Measurements from ENCODE around the gene NAPSA.
A peak's percentile ranks its signal among the peaks of the same experiment; 100 is the strongest.

NAPSA gene

GRCh38 chr19:50365434-50366306 lies at the start of gene NAPSA:
TSS of gene NAPSA (minus strand) at chr19:50365639. CDS start at chr19:50365621, 18 bp downstream.
- Histone ChIP-seq H3K9me3 (ENCODE audit: insufficient read depth, low read length) (no peaks in the 10 kb centered on the region), H4K20me1 (ENCODE audit: insufficient read depth, low read length) (no peaks in the 10 kb centered on the region), H3K79me2 (ENCODE audit: low read length) (no peaks in the 10 kb centered on the region; the same call in 1 of the 2 replicates), H3K27ac (ENCODE audit: low read length) (peak within 1 kb of the TSS; percentile 14; the same call in 1 of the 2 replicates), H3K4me2 (ENCODE audit: low read length) (peak within 1 kb of the TSS; percentile 60), H3K4me3 (ENCODE audit: low read length) (peak within 1 kb of the TSS; percentile 31; the same call in 1 of the 2 replicates), H3K9ac (ENCODE audit: low read length) (peak within 1 kb of the TSS; percentile 17; the same call in 1 of the 2 replicates), H3K4me1 (ENCODE audit: low read length) (peaks cover 45% of the 10 kb centered on the region), H3K27me3 (ENCODE audit: low read depth, low read length) (no peaks in the 10 kb centered on the region), H2AFZ (ENCODE audit: low read depth, low read length) (0 out of 2 replicates have a peak within 1 kb of the TSS, but pooled peaks have one; percentile 29), H3K36me3 (replicated peaks; ENCODE audit: low read depth, low read length) (peaks cover under 1% of the 10 kb centered on the region)
- TF ChIP-seq, protein P1, sequence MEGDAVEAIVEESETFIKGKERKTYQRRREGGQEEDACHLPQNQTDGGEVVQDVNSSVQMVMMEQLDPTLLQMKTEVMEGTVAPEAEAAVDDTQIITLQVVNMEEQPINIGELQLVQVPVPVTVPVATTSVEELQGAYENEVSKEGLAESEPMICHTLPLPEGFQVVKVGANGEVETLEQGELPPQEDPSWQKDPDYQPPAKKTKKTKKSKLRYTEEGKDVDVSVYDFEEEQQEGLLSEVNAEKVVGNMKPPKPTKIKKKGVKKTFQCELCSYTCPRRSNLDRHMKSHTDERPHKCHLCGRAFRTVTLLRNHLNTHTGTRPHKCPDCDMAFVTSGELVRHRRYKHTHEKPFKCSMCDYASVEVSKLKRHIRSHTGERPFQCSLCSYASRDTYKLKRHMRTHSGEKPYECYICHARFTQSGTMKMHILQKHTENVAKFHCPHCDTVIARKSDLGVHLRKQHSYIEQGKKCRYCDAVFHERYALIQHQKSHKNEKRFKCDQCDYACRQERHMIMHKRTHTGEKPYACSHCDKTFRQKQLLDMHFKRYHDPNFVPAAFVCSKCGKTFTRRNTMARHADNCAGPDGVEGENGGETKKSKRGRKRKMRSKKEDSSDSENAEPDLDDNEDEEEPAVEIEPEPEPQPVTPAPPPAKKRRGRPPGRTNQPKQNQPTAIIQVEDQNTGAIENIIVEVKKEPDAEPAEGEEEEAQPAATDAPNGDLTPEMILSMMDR (IDR thresholded peaks at IDR 0.05; ENCODE audit: low read depth, low read length): no peak
- TF ChIP-seq EZH2phosphoT487 (IDR thresholded peaks at IDR 0.05; ENCODE audit: low read depth): no peak

- Histone ChIP-seq H3K4me1 (ENCODE audit: low read length) (peaks cover 41% of the 10 kb centered on the region), H3K4me3 (ENCODE audit: low read length) (no peak overlapping the region), H3K4me2 (ENCODE audit: low read length) (no peak overlapping the region), H4K20me1 (ENCODE audit: insufficient read depth, low read length) (no peaks in the 10 kb centered on the region), H3K79me2 (ENCODE audit: low read length) (peaks cover 2% of the 10 kb centered on the region), H2AFZ (ENCODE audit: low read depth, low read length) (no peak overlapping the region), H3K36me3 (replicated peaks; ENCODE audit: low read depth, low read length) (peaks cover 56% of the 10 kb centered on the region), H3K9ac (ENCODE audit: low read length) (no peak overlapping the region), H3K27me3 (ENCODE audit: low read depth, low read length) (no peaks in the 10 kb centered on the region), H3K27ac (ENCODE audit: low read length) (no peak overlapping the region), H3K9me3 (ENCODE audit: insufficient read depth, low read length) (no peaks in the 10 kb centered on the region)
- TF ChIP-seq, protein P1 (IDR thresholded peaks at IDR 0.05; ENCODE audit: low read depth, low read length): no peak
- no peak for TF ChIP-seq EZH2phosphoT487 (IDR thresholded peaks at IDR 0.05; ENCODE audit: low read depth)
Observed at GRCh38 chr19:50413531-50413930, 48.1 kb upstream of the NAPSA start.

- no peaks in the 10 kb centered on the region for H3K79me2 ChIP-seq (ENCODE audit: low read length)
- H3K27me3 ChIP-seq (ENCODE audit: low read depth, low read length): no peaks in the 10 kb centered on the region
- H3K4me1 ChIP-seq (ENCODE audit: low read length): peaks cover 37% of the 10 kb centered on the region
- H3K4me3 ChIP-seq (ENCODE audit: low read length): no peak overlapping the region
- no peak overlapping the region for H3K27ac ChIP-seq (ENCODE audit: low read length)
- H3K4me2 ChIP-seq (ENCODE audit: low read length): no peak overlapping the region
- no peak for TF ChIP-seq EZH2phosphoT487 (IDR thresholded peaks at IDR 0.05; ENCODE audit: low read depth)
- no peak overlapping the region for H2AFZ ChIP-seq (ENCODE audit: low read depth, low read length)
- H3K36me3 ChIP-seq (replicated peaks; ENCODE audit: low read depth, low read length): peaks cover 56% of the 10 kb centered on the region
- no peak overlapping the region for H3K9ac ChIP-seq (ENCODE audit: low read length)
- H3K9me3 ChIP-seq (ENCODE audit: insufficient read depth, low read length): no peaks in the 10 kb centered on the region
- no peaks in the 10 kb centered on the region for H4K20me1 ChIP-seq (ENCODE audit: insufficient read depth, low read length)
Observed at GRCh38 chr19:50413096-50413495, 47.7 kb upstream of the NAPSA start.

DNA sequence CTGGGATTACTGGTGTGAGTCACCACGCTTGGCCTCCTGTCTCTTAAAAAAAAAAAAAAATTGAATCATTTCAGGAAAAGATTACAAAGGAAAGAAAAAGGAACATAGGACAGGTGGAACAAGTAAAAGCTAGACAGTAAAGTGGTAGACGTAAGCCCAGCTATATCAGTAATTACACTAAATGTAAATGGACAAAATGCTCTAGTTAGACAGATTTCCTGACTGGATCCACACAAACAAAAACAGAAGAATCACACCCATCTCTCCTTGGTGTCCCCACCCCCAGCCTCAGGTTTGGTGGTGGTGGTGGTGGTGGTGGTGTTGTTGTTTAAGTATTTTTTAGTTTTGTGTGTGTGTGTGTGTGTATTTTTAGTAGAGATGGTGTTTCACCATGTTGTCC lies 47.0 kb upstream of the NAPSA start:
- Histone ChIP-seq H3K9me3 (ENCODE audit: insufficient read depth, low read length) (no peaks in the 10 kb centered on the region), H3K4me1 (ENCODE audit: low read length) (peaks cover 31% of the 10 kb centered on the region), H3K27ac (ENCODE audit: low read length) (no peak overlapping the region), H3K4me2 (ENCODE audit: low read length) (no peak overlapping the region), H3K4me3 (ENCODE audit: low read length) (no peak overlapping the region), H3K79me2 (ENCODE audit: low read length) (no peaks in the 10 kb centered on the region), H3K36me3 (replicated peaks; ENCODE audit: low read depth, low read length) (peaks cover 56% of the 10 kb centered on the region), H2AFZ (ENCODE audit: low read depth, low read length) (no peak overlapping the region), H3K9ac (ENCODE audit: low read length) (no peak overlapping the region), H4K20me1 (ENCODE audit: insufficient read depth, low read length) (no peaks in the 10 kb centered on the region), H3K27me3 (ENCODE audit: low read depth, low read length) (no peaks in the 10 kb centered on the region)
- TF ChIP-seq EZH2phosphoT487 (IDR thresholded peaks at IDR 0.05; ENCODE audit: low read depth): no peak
- TF ChIP-seq, protein P1 (IDR thresholded peaks at IDR 0.05; ENCODE audit: low read depth, low read length): no peak
